Brain microvascular endothelial cell (primary cell): ENCODE data around the gene LYZL2.

Source experiments
- DNase-seq: peaks from one replicate; pipeline ENCODE4 v3.0.0-alpha.2; 2020
- H3K27ac ChIP-seq: fragments of 250-450 bp; sonication (Bioruptor Pico); 2 replicates; pipeline ENCODE4 v1.5.1; 2020; ENCODE audit warnings: mild to moderate bottlenecking, moderate library complexity
- H3K27me3 ChIP-seq: fragments of 250-450 bp; sonication (Bioruptor Pico); replicated peaks from 2 replicates; pipeline ENCODE4 v1.5.1; 2020; ENCODE audit warnings: mild to moderate bottlenecking
- H3K36me3 ChIP-seq: fragments of 250-450 bp; sonication (Bioruptor Pico); replicated peaks from 2 replicates; pipeline ENCODE4 v1.5.1; 2020; ENCODE audit warnings: mild to moderate bottlenecking
- H3K4me3 ChIP-seq: 2 replicates; pipeline ENCODE4 v1.5.1; 2011; ENCODE audit warnings: low read depth, mild to moderate bottlenecking, control low read depth, low read length, moderate library complexity
- CTCF ChIP-seq: IDR thresholded peaks from 2 replicates; pipeline ENCODE4 v1.5.1; 2011; ENCODE audit warnings: low read depth, mild to moderate bottlenecking, moderate library complexity, low read length, control low read depth, inconsistent platforms; ENCODE audit errors: missing control alignments
- in situ Hi-C: cut with HindIII; loops from 2 replicates; pipeline ENCODE4 v1.10.0; 2017; ENCODE audit warnings: low sequenced_read_pairs, low pct_ligation_motif_present

The LYZL2 gene

GRCh38 chr10:30591249-30591670 lies 38.3 kb downstream of the LYZL2 start:
- Histone ChIP-seq H3K36me3 (no peaks in the 10 kb centered on the region), H3K27ac (no peak overlapping the region), H3K4me3 (no peak overlapping the region), H3K27me3 (peaks cover 4% of the 10 kb centered on the region)
- in situ Hi-C loops = no loop called here
- TF ChIP-seq CTCF = peak; percentile 84
- peak; percentile 32 for DNase-seq

GRCh38 chr10:30589441-30589840 lies 40.1 kb downstream of the LYZL2 start:
- TF ChIP-seq CTCF = no peak
- DNase-seq = no peak
- in situ Hi-C loops = no loop called here

GRCh38 chr10:30587522-30588031 lies 42.0 kb downstream of the LYZL2 start:
- in situ Hi-C loops = no loop called here
- Histone ChIP-seq H3K27ac (no peak overlapping the region), H3K36me3 (no peaks in the 10 kb centered on the region), H3K27me3 (no peaks in the 10 kb centered on the region), H3K4me3 (no peak overlapping the region)
- DNase-seq = no peak
- no peak for TF ChIP-seq CTCF

More at GRCh38 chr10:30589441-30589840, 40.1 kb downstream of the LYZL2 start:
- Histone ChIP-seq H3K36me3 (no peaks in the 10 kb centered on the region), H3K27me3 (peaks cover 4% of the 10 kb centered on the region), H3K4me3 (no peak overlapping the region), H3K27ac (no peak overlapping the region)

- no peak for DNase-seq
- Histone ChIP-seq H3K27me3 (no peaks in the 10 kb centered on the region), H3K27ac (no peak overlapping the region), H3K4me3 (no peak overlapping the region), H3K36me3 (no peaks in the 10 kb centered on the region)
- TF ChIP-seq CTCF = no peak
- in situ Hi-C loops = no loop called here
These were observed 42.7 kb downstream of the LYZL2 start for GRCh38 chr10:30586828-30587227.

- Histone ChIP-seq H3K27me3 (no peaks in the 10 kb centered on the region), H3K4me3 (peak overlapping the region; percentile 47), H3K27ac (no peak overlapping the region), H3K36me3 (no peaks in the 10 kb centered on the region)
- DNase-seq = peak; percentile 77
- in situ Hi-C loops = no loop called here
- TF ChIP-seq CTCF = no peak
These were observed 45.7 kb downstream of the LYZL2 start for GRCh38 chr10:30583778-30584415.
